Measurements from ENCODE around the gene PRSS58.
A peak's percentile ranks its signal among the peaks of the same experiment; 100 is the strongest.

PRSS58 gene

GRCh38 chr7:142257958-142258357 lies at the start of gene PRSS58:
TSS of gene PRSS58 (minus strand) at chr7:142258058. CDS start at chr7:142257707, 351 bp downstream.
- DNase-seq (ENCODE audit: low spot score): no peak

DNA sequence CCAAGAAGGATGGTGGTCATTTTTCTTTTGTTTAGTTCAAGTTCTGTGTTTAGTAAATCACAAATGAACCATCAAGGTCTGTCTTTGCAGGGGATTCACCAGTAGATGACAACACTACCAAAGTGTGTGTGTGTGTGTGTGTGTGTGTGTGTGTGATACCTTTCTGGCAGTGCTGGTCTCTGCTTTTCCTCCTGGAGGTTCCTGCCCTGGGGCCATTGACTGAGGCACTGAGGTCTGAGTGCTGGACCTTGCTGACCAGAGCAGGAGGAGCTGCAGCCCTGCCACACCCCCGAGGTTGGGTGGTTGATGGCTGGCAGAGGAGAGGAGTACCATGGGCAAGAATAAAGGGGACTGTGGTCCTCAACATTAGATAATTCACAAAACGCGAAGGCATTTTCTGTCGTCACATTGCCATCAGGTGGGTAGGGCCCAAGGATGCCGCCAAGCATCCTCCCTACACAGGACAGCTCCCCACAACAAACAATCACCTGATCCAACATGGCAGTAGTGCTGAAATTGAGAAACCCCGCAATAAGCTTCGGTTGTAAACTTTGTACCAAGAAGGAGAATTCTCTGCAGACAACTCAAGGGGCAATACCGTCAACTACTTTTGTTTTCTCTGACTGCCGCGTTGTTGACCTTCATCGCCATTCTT lies 49.5 kb upstream of the PRSS58 start:
- no peak for DNase-seq (ENCODE audit: low spot score)

- DNase-seq (ENCODE audit: low spot score): peak; percentile 66
Measured at GRCh38 chr7:142303650-142304049, 45.8 kb upstream of the PRSS58 start.

- DNase-seq (ENCODE audit: low spot score): no peak
Measured at GRCh38 chr7:142301923-142302550, 44.2 kb upstream of the PRSS58 start.

GRCh38 chr7:142301299-142301698 lies 43.4 kb upstream of the PRSS58 start:
- no peak for DNase-seq (ENCODE audit: low spot score)

DNA sequence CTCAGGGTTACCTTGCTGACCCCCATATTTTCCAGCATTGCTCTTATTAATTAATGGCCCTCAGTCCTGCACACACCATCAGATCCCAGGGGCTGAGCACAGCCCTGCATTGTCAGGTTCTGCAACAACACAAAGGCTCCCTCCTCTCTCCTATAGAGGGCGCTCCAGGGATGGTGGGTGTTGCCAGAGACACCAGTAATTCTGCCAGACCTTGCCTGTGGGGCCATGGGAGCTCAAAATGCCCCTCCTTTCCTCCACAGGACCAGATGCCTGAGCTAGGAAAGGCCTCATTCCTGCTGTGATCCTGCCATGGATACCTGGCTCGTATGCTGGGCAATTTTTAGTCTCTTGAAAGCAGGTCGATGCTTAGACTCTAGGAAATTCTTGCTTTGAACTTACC lies 42.8 kb upstream of the PRSS58 start:
- DNase-seq (ENCODE audit: low spot score): no peak

DNA sequence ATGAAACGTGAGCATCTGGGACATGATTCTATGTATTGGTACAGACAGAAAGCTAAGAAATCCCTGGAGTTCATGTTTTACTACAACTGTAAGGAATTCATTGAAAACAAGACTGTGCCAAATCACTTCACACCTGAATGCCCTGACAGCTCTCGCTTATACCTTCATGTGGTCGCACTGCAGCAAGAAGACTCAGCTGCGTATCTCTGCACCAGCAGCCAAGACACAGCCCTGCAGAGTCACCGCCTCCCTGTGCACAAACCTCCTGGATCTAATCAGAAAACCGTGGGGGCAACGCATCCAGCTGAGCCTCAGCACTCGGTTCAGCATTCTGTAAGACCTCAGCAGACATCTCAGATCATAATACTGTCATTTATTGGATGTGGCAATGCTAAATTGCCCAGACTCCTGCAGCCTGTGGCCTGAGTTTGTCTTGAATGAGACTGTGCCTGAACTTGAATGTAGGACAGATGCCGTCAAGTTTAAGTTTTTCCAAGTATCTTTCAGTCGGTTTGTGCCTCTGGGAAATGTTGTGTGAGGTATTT lies 41.5 kb upstream of the PRSS58 start:
- no peak for DNase-seq (ENCODE audit: low spot score)

DNA sequence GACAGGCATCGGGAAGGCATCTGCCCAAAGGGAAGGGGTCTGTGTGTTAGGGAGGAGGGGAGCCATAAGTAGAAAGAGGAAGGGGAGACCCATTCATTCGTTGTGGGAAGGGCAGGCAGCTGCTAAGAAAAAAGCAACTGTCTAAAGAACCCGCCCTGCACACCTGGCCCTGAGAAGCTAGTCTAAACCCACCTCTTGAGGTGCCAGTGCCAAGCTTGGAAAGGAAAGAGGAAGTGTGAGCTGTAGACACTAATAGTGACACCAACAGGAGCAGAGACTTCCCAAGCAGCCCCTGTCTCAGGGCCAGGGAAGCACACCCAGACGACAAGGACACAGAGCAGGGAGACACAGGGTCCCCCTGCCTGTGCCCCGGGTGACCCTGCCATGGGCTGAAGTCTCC lies 40.8 kb upstream of the PRSS58 start:
- DNase-seq (ENCODE audit: low spot score): no peak

DNA sequence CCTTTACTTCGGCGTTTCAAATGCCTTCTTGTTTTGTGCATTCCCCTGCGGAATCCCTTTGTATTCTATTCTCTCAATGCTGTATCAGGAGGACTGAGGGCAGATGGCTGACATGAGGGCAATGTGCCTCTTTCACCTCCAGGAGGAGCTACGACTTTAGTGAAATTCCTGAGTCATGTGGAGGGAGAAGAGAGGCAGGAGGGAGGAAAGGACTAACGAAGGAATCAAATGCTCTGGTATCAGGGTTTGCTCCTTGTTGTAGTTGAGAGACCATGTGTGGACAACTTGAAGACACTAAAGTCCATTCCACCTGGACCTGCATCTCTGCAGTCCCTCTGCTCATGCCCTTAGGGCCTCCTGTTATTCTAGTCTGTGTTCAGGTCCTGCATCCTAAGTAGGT lies 40.2 kb upstream of the PRSS58 start:
- no peak for DNase-seq (ENCODE audit: low spot score)

DNA sequence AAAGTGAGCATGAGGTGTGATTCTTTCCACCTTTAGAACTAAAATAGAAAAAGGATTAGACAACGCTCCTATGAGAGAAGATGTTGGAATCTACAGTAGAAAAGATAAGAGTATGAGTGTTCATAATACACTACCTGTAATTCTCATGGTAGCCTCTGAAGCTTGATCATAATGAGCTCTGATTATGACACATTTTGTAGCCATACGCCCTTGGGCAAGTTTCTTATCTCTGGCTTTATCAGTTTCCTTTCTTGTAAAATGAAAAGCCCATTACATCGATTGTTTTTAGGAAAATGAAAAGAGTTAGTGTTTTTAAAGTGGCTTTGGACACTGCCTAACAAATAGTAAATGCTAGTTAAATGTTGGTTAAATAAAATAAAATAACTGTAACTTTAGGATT lies 22.4 kb upstream of the PRSS58 start:
- no peak for DNase-seq (ENCODE audit: low spot score)

DNA sequence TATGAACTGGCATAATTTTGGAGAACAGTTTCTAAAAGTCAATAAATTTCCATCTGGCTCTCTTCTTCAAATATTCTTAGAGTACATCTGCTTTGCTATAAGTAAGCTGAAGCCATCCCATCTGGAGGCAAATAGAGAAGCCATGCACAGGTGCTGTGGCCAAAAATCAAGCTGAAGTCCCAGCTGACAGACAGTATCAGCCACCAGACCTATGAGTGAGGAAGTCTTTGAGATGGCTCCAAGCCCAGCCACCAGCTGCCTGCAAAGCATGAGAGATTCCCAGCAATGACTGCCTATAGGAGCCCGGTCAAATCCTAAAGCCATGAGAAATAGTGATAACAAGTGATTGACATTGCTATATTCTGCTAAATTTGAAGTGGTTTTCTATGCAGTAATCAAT lies 21.7 kb upstream of the PRSS58 start:
- no peak for DNase-seq (ENCODE audit: low spot score)

GRCh38 chr7:142275028-142275427 lies 17.2 kb upstream of the PRSS58 start:
- DNase-seq (ENCODE audit: low spot score): no peak

GRCh38 chr7:142272841-142273240 lies 15.0 kb upstream of the PRSS58 start:
- no peak for DNase-seq (ENCODE audit: low spot score)

DNA sequence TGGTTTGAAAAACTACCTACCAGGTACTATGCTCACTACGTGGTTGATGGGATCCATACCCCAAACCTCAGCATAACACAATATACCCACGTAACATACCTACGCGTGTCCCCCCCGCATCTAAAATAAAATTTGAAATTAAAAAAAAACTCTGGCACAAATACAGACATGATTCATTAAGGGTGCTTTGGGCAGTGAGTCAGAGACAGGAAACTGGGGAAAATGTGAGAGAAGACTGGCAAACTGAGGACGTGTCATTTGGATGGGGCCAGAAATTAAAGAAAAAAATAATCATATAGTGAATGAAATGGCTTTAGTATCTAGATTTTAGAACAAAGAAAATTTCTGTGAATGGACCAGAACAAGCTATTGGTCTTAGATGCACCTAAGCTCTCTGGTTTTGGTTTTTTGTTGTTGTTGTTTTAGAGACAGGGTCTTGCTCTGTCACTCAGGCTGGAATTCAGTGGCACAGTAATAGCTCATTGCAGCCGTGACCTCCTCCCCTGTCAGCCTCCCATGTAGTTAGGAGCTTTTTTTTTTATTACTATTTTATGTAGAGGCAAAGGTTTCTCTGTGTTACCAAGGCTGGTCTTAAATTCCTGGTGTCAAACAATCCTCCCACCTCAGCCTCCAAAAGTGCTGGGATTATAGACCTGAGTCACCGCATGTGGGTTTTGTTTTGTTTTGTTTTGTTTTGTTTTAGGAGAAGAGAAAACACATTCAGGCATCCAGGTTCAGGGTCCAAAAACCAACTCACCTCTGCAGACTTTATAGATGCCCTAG lies 5.9 kb upstream of the PRSS58 start:
- DNase-seq (ENCODE audit: low spot score): no peak

DNA sequence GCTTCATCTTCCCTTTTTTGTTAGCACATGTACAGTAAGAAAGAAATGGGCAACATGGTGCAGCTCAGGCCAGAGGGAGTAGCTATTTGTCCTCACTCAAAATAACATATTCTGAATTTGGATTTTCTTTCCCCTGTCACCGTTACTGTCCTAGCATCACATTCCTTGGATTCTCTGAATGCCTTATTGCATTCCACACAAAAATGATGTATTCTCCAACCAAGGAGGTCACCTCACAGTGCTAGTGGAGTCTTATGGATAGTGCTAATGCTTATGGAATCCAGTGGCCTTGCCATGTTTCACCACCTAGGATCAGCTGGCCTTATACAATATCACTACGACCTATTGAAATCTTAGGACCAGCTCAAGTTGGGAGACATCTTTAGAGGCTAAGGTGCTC lies 7.2 kb downstream of the PRSS58 start:
- DNase-seq (ENCODE audit: low spot score): no peak

DNA sequence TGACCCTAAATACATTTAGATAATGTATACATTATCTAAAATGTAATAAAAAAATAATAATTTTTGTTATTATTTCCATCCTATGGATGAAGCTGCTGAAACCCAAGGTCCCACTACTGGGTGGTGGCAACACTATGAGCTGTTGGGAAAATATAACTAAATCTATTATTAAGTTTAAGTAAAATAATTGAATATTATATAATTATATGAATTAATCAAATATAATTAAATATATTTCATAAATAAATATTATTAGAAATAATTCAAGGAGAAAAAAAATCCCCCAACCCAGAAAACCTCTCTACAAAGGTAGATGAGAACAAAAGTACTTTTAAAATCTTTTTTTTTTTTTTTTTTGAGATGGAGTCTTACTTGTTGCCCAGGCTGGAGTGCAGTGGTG lies 7.9 kb downstream of the PRSS58 start:
- no peak for DNase-seq (ENCODE audit: low spot score)

- no peak for DNase-seq (ENCODE audit: low spot score)
Measured at GRCh38 chr7:142248166-142249160, 9.4 kb downstream of the PRSS58 start.

DNA sequence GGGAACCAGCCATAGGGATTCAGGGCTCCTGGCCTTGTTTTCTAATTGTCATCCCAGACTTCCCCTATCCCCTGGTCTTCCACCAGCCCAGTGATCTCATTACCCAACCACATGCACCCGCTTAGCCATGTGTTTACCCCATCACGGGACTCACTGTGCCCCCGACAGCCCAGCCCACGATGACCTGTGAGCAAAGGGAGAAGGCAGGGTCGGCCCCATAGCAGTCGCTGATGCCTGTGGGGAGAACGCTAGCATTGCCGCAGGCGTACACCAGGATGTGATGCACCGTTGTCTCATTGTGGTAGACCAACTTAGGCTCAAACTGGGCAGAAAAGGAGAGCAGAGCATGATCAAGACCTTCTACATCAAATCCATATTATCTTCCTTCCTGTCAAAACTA lies 14.0 kb downstream of the PRSS58 start:
- no peak for DNase-seq (ENCODE audit: low spot score)

- DNase-seq (ENCODE audit: low spot score): no peak
Measured at GRCh38 chr7:142240546-142240945, 17.3 kb downstream of the PRSS58 start.

GRCh38 chr7:142231716-142232115 lies 26.1 kb downstream of the PRSS58 start:
- no peak for DNase-seq (ENCODE audit: low spot score)

DNA sequence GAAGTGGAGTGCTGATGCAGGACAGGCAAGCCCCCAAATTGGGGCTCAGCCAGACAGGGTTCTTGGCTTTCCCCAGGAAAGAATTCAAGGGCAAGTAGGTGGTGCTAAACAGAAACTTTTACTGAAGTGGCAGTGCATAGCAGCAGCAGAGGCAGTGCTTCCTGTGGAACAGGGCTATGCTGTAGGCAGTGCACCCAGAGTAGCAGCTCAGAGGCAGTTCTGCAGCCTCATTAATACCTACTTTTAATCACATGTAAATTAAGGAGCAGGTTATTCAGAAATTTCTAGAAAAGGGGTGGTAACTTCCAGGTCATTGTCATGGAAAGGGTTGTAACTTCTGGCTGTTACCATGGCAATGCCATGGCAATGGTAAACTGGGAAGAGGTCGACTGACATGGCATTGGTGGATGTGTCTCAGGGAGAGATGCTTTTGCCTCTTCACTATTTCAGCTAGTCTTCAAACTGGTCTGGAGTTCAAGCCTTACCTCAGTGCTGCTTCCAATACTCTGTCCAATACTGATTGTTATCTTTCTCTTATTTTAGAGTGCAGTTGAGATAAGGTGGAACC lies 29.2 kb downstream of the PRSS58 start:
- DNase-seq (ENCODE audit: low spot score): no peak

Data from pons (tissue), 1 donor.